H1 (cell line): ENCODE data around the gene DGCR8. TPM values are rescaled to one million over a fixed set of nuclear protein-coding genes. Genes with fewer than 3 reads are reported as not detected.

Experiments used
- CTCF ChIA-PET: fragments of 300-600 bp; sonication (Branson Sonifier 250); formaldehyde crosslinking; loops from one replicate; lab custom pipeline; 2021; ENCODE audit not compliant: partially characterized antibody; lab: Charles Lee
- POLR2A ChIA-PET: fragments of 300-600 bp; sonication (Branson Sonifier 250); formaldehyde crosslinking; loops from one replicate; lab custom pipeline; 2021; ENCODE audit warnings: inconsistent platforms; ENCODE audit not compliant: partially characterized antibody; lab: Charles Lee
- DNase-seq, 2 experiments: peaks; one replicate each; pipeline versions ENCODE4 v3.0.0 to v3.0.0-alpha.2; 2010 to 2022; ENCODE audit warnings: low spot score in 2 of 2, low read depth in 1 of 2, mixed read lengths in 1 of 2
- FAIRE-seq: peaks from 2 replicates; lab custom pipeline; 2011; peaks lifted over from hg19 to GRCh38; lab: Jason Lieb, UNC
- H2AFZ ChIP-seq: 2 replicates; pipeline ENCODE4 v1.8.1; 2012; ENCODE audit warnings: low read length, inconsistent platforms
- H2AK5ac ChIP-seq: 2 replicates; pipeline ENCODE4 v1.6.1; 2013; ENCODE audit warnings: low read depth, low read length
- H2BK120ac ChIP-seq: replicated peaks from 2 replicates; pipeline ENCODE3; 2013; ENCODE audit warnings: low read depth, low read length, inconsistent platforms
- H2BK12ac ChIP-seq: 2 replicates; pipeline ENCODE4 v1.6.1; 2013; ENCODE audit warnings: low read depth, low read length
- H2BK15ac ChIP-seq: 2 replicates; pipeline ENCODE4 v1.6.1; 2013; ENCODE audit warnings: low read length
- H2BK20ac ChIP-seq: 2 replicates; pipeline ENCODE4 v1.6.1; 2013; ENCODE audit warnings: low read length
- H2BK5ac ChIP-seq: 2 replicates; pipeline ENCODE4 v1.6.1; 2013; ENCODE audit warnings: low read depth, low read length
- H3K14ac ChIP-seq: 2 replicates; pipeline ENCODE4 v1.6.1; 2013; ENCODE audit warnings: inconsistent platforms; ENCODE audit not compliant: insufficient read length
- H3K18ac ChIP-seq: 2 replicates; pipeline ENCODE4 v1.6.1; 2013; ENCODE audit warnings: low read length; ENCODE audit errors: extremely low read depth
- H3K23ac ChIP-seq: 2 replicates; pipeline ENCODE4 v1.6.1; 2013; ENCODE audit warnings: inconsistent platforms; ENCODE audit not compliant: insufficient read length
- H3K23me2 ChIP-seq: 2 replicates; pipeline ENCODE4 v1.6.1; 2013; ENCODE audit warnings: low read depth, low read length
- H3K27ac ChIP-seq: 2 replicates; pipeline ENCODE4 v1.6.1; 2011; ENCODE audit warnings: low read depth, low read length, inconsistent platforms
- H3K27me3 ChIP-seq, 4 experiments: replicated peaks in 1 of 4; 1 replicate in 1 of 4; 2 replicates in 3 of 4; pipeline versions ENCODE4 v1.6.1 to v1.8.1; 2011 to 2013; ENCODE audit warnings: low read length in 3 of 4, mild to moderate bottlenecking in 3 of 4, inconsistent platforms in 2 of 4, mixed read lengths in 2 of 4, moderate library complexity in 1 of 4; ENCODE audit not compliant: control insufficient read depth in 3 of 4, insufficient read depth in 3 of 4; ENCODE audit errors: extremely low read depth in 1 of 4
- H3K36me3 ChIP-seq, 4 experiments: 2 replicates each; pipeline versions ENCODE4 v1.6.1 to v1.8.1; 2011 to 2013; ENCODE audit warnings: mild to moderate bottlenecking in 4 of 4, low read length in 3 of 4, moderate library complexity in 2 of 4, control low read depth in 1 of 4, inconsistent platforms in 1 of 4; ENCODE audit not compliant: insufficient read depth in 4 of 4, control insufficient read depth in 2 of 4
- H3K4ac ChIP-seq: replicated peaks from 2 replicates; pipeline ENCODE3; 2013; ENCODE audit warnings: low read length, low read depth, mixed read lengths, inconsistent platforms; ENCODE audit not compliant: insufficient read length
- H3K4me1 ChIP-seq, 4 experiments: replicated peaks in 1 of 4; 1 replicate in 1 of 4; 2 replicates in 3 of 4; pipeline versions ENCODE4 v1.6.1 to v1.8.1; 2011 to 2013; ENCODE audit warnings: low read length in 3 of 4, inconsistent platforms in 2 of 4, mixed read lengths in 1 of 4; ENCODE audit not compliant: insufficient read depth in 4 of 4, control insufficient read depth in 3 of 4
- H3K4me2 ChIP-seq, 2 experiments: 2 replicates each; pipeline versions ENCODE4 v1.6.1 to v1.8.1; 2011 to 2013; ENCODE audit warnings: low read depth in 2 of 2, low read length in 2 of 2, control low read depth in 1 of 2, inconsistent platforms in 1 of 2, mild to moderate bottlenecking in 1 of 2; ENCODE audit not compliant: insufficient read depth in 1 of 2
- H3K4me3 ChIP-seq, 4 experiments: fragments of 200-600, 300-600 bp in 1 of 4; sonication (generic), shearing (Covaris generic), sonication (Bioruptor Twin) in 1 of 4; 2 replicates each; pipeline versions ENCODE4 v1.5.1 to v1.8.1; 2011 to 2016; ENCODE audit warnings: low read length in 4 of 4, low read depth in 3 of 4, control low read depth in 2 of 4, inconsistent platforms in 2 of 4, mild to moderate bottlenecking in 2 of 4, mixed read lengths in 1 of 4, moderate library complexity in 1 of 4; ENCODE audit not compliant: insufficient read depth in 2 of 4; ENCODE audit errors: extremely low read depth in 1 of 4
- H3K56ac ChIP-seq: replicated peaks from 2 replicates; pipeline ENCODE3; 2013; ENCODE audit warnings: low read depth, mild to moderate bottlenecking, mixed read lengths, low read length, inconsistent platforms; ENCODE audit not compliant: insufficient read length
- H3K79me1 ChIP-seq: 2 replicates; pipeline ENCODE4 v1.6.1; 2013; ENCODE audit warnings: low read depth, low read length, control low read depth
- H3K79me2 ChIP-seq, 2 experiments: 2 replicates each; pipeline versions ENCODE4 v1.6.1 to v1.8.1; 2012 to 2013; ENCODE audit warnings: low read length in 2 of 2, mild to moderate bottlenecking in 2 of 2, inconsistent platforms in 1 of 2; ENCODE audit not compliant: insufficient read depth in 2 of 2, control insufficient read depth in 1 of 2
- H3K9ac ChIP-seq, 4 experiments: replicated peaks in 1 of 4; 1 replicate in 1 of 4; 2 replicates in 3 of 4; pipeline versions ENCODE4 v1.6.1 to v1.8.1; 2011 to 2013; ENCODE audit warnings: low read depth in 3 of 4, low read length in 3 of 4, control low read depth in 2 of 4, mild to moderate bottlenecking in 2 of 4, moderate library complexity in 2 of 4, inconsistent platforms in 1 of 4; ENCODE audit errors: extremely low read depth in 1 of 4
- H3K9me3 ChIP-seq, 2 experiments: 2 replicates each; pipeline versions ENCODE4 v1.6.1 to v1.8.1; 2012 to 2013; ENCODE audit warnings: mild to moderate bottlenecking in 2 of 2, moderate library complexity in 2 of 2, control low read depth in 1 of 2, inconsistent platforms in 1 of 2, low read depth in 1 of 2, low read length in 1 of 2, mixed read lengths in 1 of 2; ENCODE audit not compliant: insufficient read depth in 2 of 2
- H4K20me1 ChIP-seq, 2 experiments: replicated peaks in 1 of 2; 2 replicates each; pipeline versions ENCODE3 to v1.8.1; 2011 to 2013; ENCODE audit warnings: inconsistent platforms in 2 of 2, low read length in 2 of 2, mild to moderate bottlenecking in 1 of 2; ENCODE audit not compliant: insufficient read depth in 2 of 2, control insufficient read depth in 1 of 2
- H4K5ac ChIP-seq: 2 replicates; pipeline ENCODE4 v1.6.1; 2013; ENCODE audit warnings: low read length, low read depth, mixed read lengths, inconsistent platforms; ENCODE audit not compliant: insufficient read length
- H4K8ac ChIP-seq: 2 replicates; pipeline ENCODE4 v1.8.0; 2013; ENCODE audit warnings: mild to moderate bottlenecking, moderate library complexity, low read length, inconsistent platforms; ENCODE audit not compliant: insufficient read depth; ENCODE audit errors: extremely low read depth
- H4K91ac ChIP-seq: replicated peaks from 2 replicates; pipeline ENCODE3; 2013; ENCODE audit warnings: low read length, mixed read lengths, inconsistent platforms; ENCODE audit not compliant: insufficient read length
- CREB1 ChIP-seq: IDR thresholded peaks from 2 replicates; pipeline ENCODE4 v1.6.1; 2012; ENCODE audit warnings: inconsistent platforms
- EGR1 ChIP-seq: IDR thresholded peaks from 2 replicates; pipeline ENCODE4 v1.6.1; 2011; ENCODE audit warnings: low read depth, low read length, borderline replicate concordance
- EZH2 ChIP-seq: fragments of 200-600 bp; sonication (generic); IDR thresholded peaks from 2 replicates; pipeline ENCODE4 v1.7.1; 2012; ENCODE audit warnings: low read depth, mild to moderate bottlenecking, moderate library complexity, low read length, inconsistent platforms; ENCODE audit not compliant: severe bottlenecking
- GABPA ChIP-seq: IDR thresholded peaks from 2 replicates; pipeline ENCODE4 v1.6.1; 2011; ENCODE audit warnings: mild to moderate bottlenecking, low read length, moderate library complexity, borderline replicate concordance; ENCODE audit not compliant: insufficient read depth
- KDM4A ChIP-seq: IDR thresholded peaks from one replicate; pipeline ENCODE4 v1.7.1; 2012; ENCODE audit warnings: low read depth, mild to moderate bottlenecking, moderate library complexity, low read length, inconsistent platforms; ENCODE audit not compliant: severe bottlenecking
- NANOG ChIP-seq: IDR thresholded peaks from 2 replicates; pipeline ENCODE4 v1.6.1; 2011; ENCODE audit warnings: low read length, low read depth, mild to moderate bottlenecking, inconsistent platforms; ENCODE audit not compliant: insufficient read depth, poor library complexity, severe bottlenecking
- PHF8 ChIP-seq: fragments of 200-600 bp; sonication (generic); conservative IDR thresholded peaks from 2 replicates; pipeline ENCODE4 v1.7.1; 2012; ENCODE audit warnings: low read depth, mild to moderate bottlenecking, inconsistent platforms, low read length, moderate library complexity
- POLR2A ChIP-seq, 2 experiments: IDR thresholded peaks; 1 replicate in 1 of 2; 2 replicates in 1 of 2; pipeline ENCODE4 v1.6.1; 2011; ENCODE audit warnings: low read depth in 2 of 2, low read length in 2 of 2, mild to moderate bottlenecking in 2 of 2; ENCODE audit errors: control extremely low read depth in 1 of 2
- SAP30 ChIP-seq: fragments of 300-600 bp; sonication (generic); IDR thresholded peaks from 2 replicates; pipeline ENCODE4 v1.7.1; 2012; ENCODE audit warnings: low read length, moderate library complexity, mild to moderate bottlenecking, inconsistent platforms; ENCODE audit not compliant: insufficient read depth, insufficient replicate concordance
- SIN3A ChIP-seq, 2 experiments: IDR thresholded peaks in 1 of 2; conservative IDR thresholded peaks in 1 of 2; 2 replicates each; pipeline ENCODE4 v1.6.1; 2011 to 2012; ENCODE audit warnings: low read length in 2 of 2, improper control_type of control experiment in 1 of 2, low read depth in 1 of 2, mild to moderate bottlenecking in 1 of 2
- TAF1 ChIP-seq: IDR thresholded peaks from 2 replicates; pipeline ENCODE4 v1.6.1; 2011; ENCODE audit warnings: mild to moderate bottlenecking, low read depth, low read length
- WGBS, 2 experiments: shearing (Covaris generic) in 1 of 2; methylation state at CpG; one replicate each; pipeline versions ENCODE4 v1.1.6 to v1.1.7; 2013 to 2015; ENCODE audit warnings: low lambda C conversion rate in 2 of 2, mixed read lengths in 2 of 2, inconsistent platforms in 1 of 2, low coverage in 1 of 2, missing lambda C conversion rate in 1 of 2; ENCODE audit not compliant: insufficient replicate concordance in 2 of 2, insufficient coverage in 1 of 2, insufficient read length in 1 of 2; ENCODE audit errors: extremely low coverage in 1 of 2, missing lambda C conversion rate in 1 of 2; 5-methylcytosine and 5-hydroxymethylcytosine counted together
- polyA plus RNA-seq, 7 experiments: library from polyadenylated mRNA; depleted of rRNA in 3 of 7; stranded (reverse) in 5 of 7; unstranded in 2 of 7; fragments of >200 nt in 5 of 7; fragments of 200-250 nt in 2 of 7; gene quantifications; 1 replicate in 5 of 7; 2 replicates in 1 of 7; 4 replicates in 1 of 7; pipeline versions ENCODE4 v1.2.1 to v1.2.3, GENCODE V29; 2011 to 2013; ENCODE audit warnings: missing spikeins in 2 of 7, mixed read lengths in 2 of 7
- total RNA-seq: library from RNA; stranded (reverse); fragmentation: NEBNext Ultra II Directional; extraction: Animal tissue kit (Norgen Biotek cat#: 25700); gene quantifications from 2 replicates; pipeline ENCODE4 v1.2.1, GENCODE V29; 2021

Gene DGCR8
- total and polyA plus RNA-seq, 2 of the 8 experiments (the other 6 are each of a cell fraction or from before 2014, with no cell fraction given) = 23.7 to 43.7 TPM

DNA sequence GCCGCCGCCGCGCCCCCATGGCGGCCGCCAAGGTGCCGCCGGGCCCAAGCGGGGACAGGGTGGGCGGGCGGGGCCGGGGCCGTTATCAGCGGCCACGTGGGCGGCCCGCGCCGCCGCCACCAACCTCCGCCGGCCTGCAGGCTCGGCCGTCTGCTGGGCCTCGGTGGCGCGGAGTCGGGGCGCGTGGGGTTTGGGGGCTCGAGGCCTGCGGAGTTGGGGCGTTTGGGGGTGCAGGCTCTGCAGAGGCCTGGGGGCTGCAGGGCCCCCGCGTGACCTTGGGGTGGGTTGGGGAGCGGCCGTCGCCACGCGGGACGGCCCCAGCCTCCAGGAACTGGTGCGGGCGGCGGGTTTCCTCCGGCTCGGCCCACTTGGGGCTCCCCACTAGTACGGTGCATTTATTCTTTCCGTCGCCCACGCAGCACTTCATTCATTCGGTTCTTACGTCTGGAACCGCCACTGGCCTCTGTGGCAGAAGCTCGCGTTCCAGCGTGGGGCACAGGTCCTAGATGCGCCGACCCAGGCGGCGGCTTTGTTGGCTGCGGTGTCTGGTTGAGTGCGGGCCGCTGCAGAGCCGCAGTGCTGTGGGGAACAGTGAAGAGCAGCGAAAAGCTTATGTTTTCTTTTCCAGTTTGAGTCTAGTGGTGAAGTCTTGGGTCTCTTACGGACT lies 37.7 kb downstream of the DGCR8 start:
- peaks cover 1% of the 10 kb centered on the region; the same call in 1 of the 2 replicates for H3K23me2 ChIP-seq
- H3K4me1 ChIP-seq = peaks cover 0 to 13% (median 5%) of the 10 kb centered on the region in 4 experiments; a peak in 5 of 7 replicates
- H3K14ac ChIP-seq = no peak overlapping the region
- H3K18ac ChIP-seq = peak overlapping the region; percentile 90
- DNase-seq = no peak
- peaks cover 7% of the 10 kb centered on the region; the same call in 1 of the 2 replicates for H3K79me1 ChIP-seq
- ChIA-PET CTCF (interaction anchor here (1.4 to 2.1 kb wide), 3 partner anchors 8 to 144 kb away, joined by 5 to 8 read pairs (median 5); no protein-coding TSS in a partner anchor), POLR2A (interaction anchor here (0.9 to 22.7 kb wide), 18 partner anchors 10 to 178 kb away, joined by 3 to 598 read pairs (median 4); partner anchors contain the start of genes DGCR8 and ZDHHC8)
- peak overlapping the region; percentile 94 for H3K56ac ChIP-seq
- H4K91ac ChIP-seq = peak overlapping the region; percentile 93
- no peak overlapping the region for H2AFZ ChIP-seq
- peak overlapping the region; percentile 54 for H2BK120ac ChIP-seq
- H4K20me1 ChIP-seq = peaks cover 17 to 20% of the 10 kb centered on the region in 2 experiments
- no peaks in the 10 kb centered on the region for H3K9me3 ChIP-seq
- no peak for FAIRE-seq
- no peak overlapping the region for H3K23ac ChIP-seq
- peak overlapping the region; percentile 93 for H3K27ac ChIP-seq
- peak overlapping the region; percentile 96; the same call in 1 of the 2 replicates for H4K8ac ChIP-seq
- H3K4me2 ChIP-seq = peak overlapping the region; percentile 68 to 84
- peak overlapping the region; percentile 89 to 99 (median 98) for H3K4me3 ChIP-seq
- peaks cover 39 to 69% of the 10 kb centered on the region in 2 experiments for H3K79me2 ChIP-seq
- no peak overlapping the region for H2BK12ac ChIP-seq
- WGBS, 2 experiments = 1% methylated on average over 32 of the region's 66 CpGs; no CpG with 5 or more reads in 1 of the 2 experiments
- H3K4ac ChIP-seq = peak overlapping the region; percentile 95
- peak overlapping the region; percentile 93 for H4K5ac ChIP-seq
- peak overlapping the region; percentile 87 for H2BK5ac ChIP-seq
- peaks cover 39 to 51% (median 43%) of the 10 kb centered on the region in 4 experiments for H3K36me3 ChIP-seq
- H2BK15ac ChIP-seq = no peak overlapping the region
- H2AK5ac ChIP-seq = 0 out of 2 replicates have a peak overlapping the region, but pooled peaks have one; percentile 43
- no peaks in the 10 kb centered on the region for H3K27me3 ChIP-seq
- peak overlapping the region; percentile 94 to 99 (median 97) for H3K9ac ChIP-seq
- no peak overlapping the region for H2BK20ac ChIP-seq
- 0 out of 4 replicates have a peak, but pooled peaks of 1 of the 2 experiments have one; percentile 59 for TF ChIP-seq SIN3A (conservative IDR thresholded peaks at IDR 0.05 in 1 of 2, IDR thresholded peaks at IDR 0.05 in 1 of 2; ENCODE audit: low read depth in 1 of 2, low read length in 2 of 2)
- TF ChIP-seq EGR1 = peak; percentile 32; the same call in 1 of the 2 replicates
- peak; percentile 23 for TF ChIP-seq KDM4A
- TF ChIP-seq CREB1 = no peak
- peak; percentile 49 to 57 for TF ChIP-seq POLR2A (IDR thresholded peaks at IDR 0.05; ENCODE audit: control extremely low read depth in 1 of 2, low read depth in 2 of 2, low read length in 2 of 2)
- 0 out of 2 replicates have a peak, but pooled peaks have one; percentile 28 for TF ChIP-seq PHF8
- TF ChIP-seq SAP30 = peak; percentile 33
- TF ChIP-seq EZH2 = no peak
- TF ChIP-seq GABPA = no peak
- TF ChIP-seq NANOG = no peak
- 0 out of 2 replicates have a peak, but pooled peaks have one; percentile 13 for TF ChIP-seq TAF1
